Measurements from ENCODE around the gene TCF12.

Gene TCF12

GRCh38 chr15:56918046-56918938 lies at the start of gene TCF12:
Gene TCF12, plus strand, starts transcription at chr15:56918644. Its CDS starts 1,270 bp downstream, at chr15:56919914.
- peak; percentile 87 for DNase-seq

GRCh38 chr15:56869573-56869972 lies 48.9 kb upstream of the TCF12 start:
- DNase-seq, result peak; percentile 51 to 68

- DNase-seq, result no peak
Measured at GRCh38 chr15:56871185-56871584, 47.3 kb upstream of the TCF12 start.

- no peak for DNase-seq
Measured at GRCh38 chr15:56871867-56872266, 46.6 kb upstream of the TCF12 start.

GRCh38 chr15:56877255-56877970 lies 41.0 kb upstream of the TCF12 start:
- peak; percentile 20 to 28 for DNase-seq

- no peak for DNase-seq
Measured at GRCh38 chr15:56879502-56879901, 38.9 kb upstream of the TCF12 start.

GRCh38 chr15:56883088-56883487 lies 35.4 kb upstream of the TCF12 start:
- DNase-seq, result no peak

GRCh38 chr15:56886363-56886931 lies 32.0 kb upstream of the TCF12 start:
- DNase-seq, result no peak

- DNase-seq, result peak; percentile 84 to 90
Measured at GRCh38 chr15:56886932-56887781, 31.3 kb upstream of the TCF12 start.

GRCh38 chr15:56887782-56888438 lies 30.5 kb upstream of the TCF12 start:
- DNase-seq, result no peak

- no peak for DNase-seq
Measured at GRCh38 chr15:56890038-56890437, 28.4 kb upstream of the TCF12 start.

GRCh38 chr15:56891852-56892440 lies 26.5 kb upstream of the TCF12 start:
- DNase-seq, result no peak

GRCh38 chr15:56892659-56893363 lies 25.6 kb upstream of the TCF12 start:
- no peak for DNase-seq

GRCh38 chr15:56893364-56893678 lies 25.1 kb upstream of the TCF12 start:
- no peak for DNase-seq

- DNase-seq, result no peak
Measured at GRCh38 chr15:56894601-56895000, 23.8 kb upstream of the TCF12 start.

GRCh38 chr15:56901931-56902330 lies 16.5 kb upstream of the TCF12 start:
- DNase-seq, result no peak

- DNase-seq, result no peak
Measured at GRCh38 chr15:56906766-56907165, 11.7 kb upstream of the TCF12 start.

GRCh38 chr15:56910801-56911200 lies 7.6 kb upstream of the TCF12 start:
- no peak for DNase-seq

- no peak for DNase-seq
Measured at GRCh38 chr15:56913241-56913640, 5.2 kb upstream of the TCF12 start.

GRCh38 chr15:56913670-56914069 lies 4.8 kb upstream of the TCF12 start:
- DNase-seq, result no peak

GRCh38 chr15:56915888-56916287 lies 2.6 kb upstream of the TCF12 start:
- no peak for DNase-seq
